Mesenchymal stem cell (in vitro differentiated cells and primary cell): ENCODE measurements around the gene SH3GLB2.

Experiments used
- DNase-seq: peaks from one replicate; pipeline ENCODE4 v3.0.0-alpha.2; 2013
- H2AFZ ChIP-seq: one replicate; pipeline ENCODE4 v1.6.1; 2013; ENCODE audit warnings: low read depth, mild to moderate bottlenecking, control low read depth, inconsistent platforms, low read length, moderate library complexity
- H2AK5ac ChIP-seq: 2 replicates; pipeline ENCODE4 v1.6.1; 2013; ENCODE audit warnings: low read length, moderate library complexity, mild to moderate bottlenecking, inconsistent platforms; ENCODE audit not compliant: severe bottlenecking
- H2BK120ac ChIP-seq: one replicate; pipeline ENCODE4 v1.6.1; 2013; ENCODE audit warnings: low read depth, mild to moderate bottlenecking, inconsistent platforms, low read length, moderate library complexity
- H2BK12ac ChIP-seq, 2 experiments: one replicate each; pipeline ENCODE4 v1.6.1; 2013; ENCODE audit warnings: inconsistent platforms in 2 of 2, low read length in 2 of 2, mild to moderate bottlenecking in 2 of 2, moderate library complexity in 2 of 2, control low read depth in 1 of 2
- H2BK15ac ChIP-seq: one replicate; pipeline ENCODE4 v1.6.1; 2013; ENCODE audit warnings: mild to moderate bottlenecking, low read depth, inconsistent platforms; ENCODE audit not compliant: poor library complexity, severe bottlenecking
- H2BK5ac ChIP-seq: 2 replicates; pipeline ENCODE4 v1.6.1; 2013; ENCODE audit warnings: low read depth, mild to moderate bottlenecking, low read length, control low read depth, inconsistent platforms; ENCODE audit not compliant: poor library complexity, severe bottlenecking
- H3K14ac ChIP-seq, 2 experiments: one replicate each; pipeline ENCODE4 v1.6.1; 2013; ENCODE audit warnings: inconsistent platforms in 2 of 2, low read length in 2 of 2, control low read depth in 1 of 2, mild to moderate bottlenecking in 1 of 2, moderate library complexity in 1 of 2
- H3K18ac ChIP-seq, 2 experiments: one replicate each; pipeline ENCODE4 v1.6.1; 2013; ENCODE audit warnings: inconsistent platforms in 2 of 2, low read length in 2 of 2, control low read depth in 1 of 2, low read depth in 1 of 2, mild to moderate bottlenecking in 1 of 2
- H3K23ac ChIP-seq, 2 experiments: one replicate each; pipeline ENCODE4 v1.6.1; 2013; ENCODE audit warnings: inconsistent platforms in 2 of 2, low read length in 2 of 2, mild to moderate bottlenecking in 2 of 2, moderate library complexity in 2 of 2, control low read depth in 1 of 2
- H3K27ac ChIP-seq: 2 replicates; pipeline ENCODE4 v1.5.1; 2013; ENCODE audit warnings: mild to moderate bottlenecking, moderate library complexity, low read length, control low read depth, inconsistent platforms; ENCODE audit not compliant: poor library complexity, severe bottlenecking
- H3K27me3 ChIP-seq, 2 experiments: 2 replicates each; pipeline versions ENCODE4 v1.6.1 to v1.7.0; 2013; ENCODE audit warnings: low read length in 2 of 2, mild to moderate bottlenecking in 2 of 2, moderate library complexity in 2 of 2, control low read depth in 1 of 2, inconsistent platforms in 1 of 2; ENCODE audit not compliant: control insufficient read depth in 1 of 2, insufficient read depth in 1 of 2
- H3K36me3 ChIP-seq, 2 experiments: 2 replicates each; pipeline versions ENCODE4 v1.6.1 to v1.7.0; 2013; ENCODE audit warnings: low read length in 2 of 2, control low read depth in 1 of 2, inconsistent platforms in 1 of 2, low read depth in 1 of 2, mild to moderate bottlenecking in 1 of 2; ENCODE audit not compliant: insufficient read depth in 2 of 2, control insufficient read depth in 1 of 2
- H3K4ac ChIP-seq, 2 experiments: one replicate each; pipeline ENCODE4 v1.6.1; 2013; ENCODE audit warnings: inconsistent platforms in 2 of 2, low read length in 2 of 2, mild to moderate bottlenecking in 2 of 2, moderate library complexity in 2 of 2, control low read depth in 1 of 2, low read depth in 1 of 2
- H3K4me1 ChIP-seq: 2 replicates; pipeline ENCODE4 v1.6.1; 2013; ENCODE audit warnings: low read depth, low read length, control low read depth; ENCODE audit not compliant: control insufficient read depth, insufficient read depth
- H3K4me2 ChIP-seq: 2 replicates; pipeline ENCODE4 v1.6.1; 2013; ENCODE audit warnings: low read length, mild to moderate bottlenecking, inconsistent platforms; ENCODE audit not compliant: poor library complexity, severe bottlenecking
- H3K4me3 ChIP-seq, 2 experiments: 2 replicates each; pipeline versions ENCODE4 v1.5.1 to v1.7.0; 2013; ENCODE audit warnings: low read length in 2 of 2, mild to moderate bottlenecking in 2 of 2, control low read depth in 1 of 2, low read depth in 1 of 2; ENCODE audit not compliant: insufficient read depth in 1 of 2
- H3K79me1 ChIP-seq: replicated peaks from 2 replicates; pipeline ENCODE4 v1.6.1; 2013; ENCODE audit warnings: mild to moderate bottlenecking, control low read depth, low read length, inconsistent platforms; ENCODE audit not compliant: poor library complexity, severe bottlenecking
- H3K9ac ChIP-seq: 2 replicates; pipeline ENCODE4 v1.7.0; 2013; ENCODE audit warnings: mild to moderate bottlenecking, low read length, moderate library complexity
- H3K9me3 ChIP-seq: 2 replicates; pipeline ENCODE4 v1.7.0; 2013; ENCODE audit warnings: mild to moderate bottlenecking, low read length; ENCODE audit not compliant: control insufficient read depth
- H4K8ac ChIP-seq: one replicate; pipeline ENCODE4 v1.6.1; 2013; ENCODE audit warnings: inconsistent platforms, mild to moderate bottlenecking, low read length, moderate library complexity
- H4K91ac ChIP-seq: one replicate; pipeline ENCODE4 v1.6.1; 2013; ENCODE audit warnings: mild to moderate bottlenecking, low read length, inconsistent platforms
- WGBS: methylation state at CpG from one replicate; pipeline ENCODE4 v1.1.7; 2013; ENCODE audit warnings: mixed read lengths; 5-methylcytosine and 5-hydroxymethylcytosine counted together

SH3GLB2 gene

DNA sequence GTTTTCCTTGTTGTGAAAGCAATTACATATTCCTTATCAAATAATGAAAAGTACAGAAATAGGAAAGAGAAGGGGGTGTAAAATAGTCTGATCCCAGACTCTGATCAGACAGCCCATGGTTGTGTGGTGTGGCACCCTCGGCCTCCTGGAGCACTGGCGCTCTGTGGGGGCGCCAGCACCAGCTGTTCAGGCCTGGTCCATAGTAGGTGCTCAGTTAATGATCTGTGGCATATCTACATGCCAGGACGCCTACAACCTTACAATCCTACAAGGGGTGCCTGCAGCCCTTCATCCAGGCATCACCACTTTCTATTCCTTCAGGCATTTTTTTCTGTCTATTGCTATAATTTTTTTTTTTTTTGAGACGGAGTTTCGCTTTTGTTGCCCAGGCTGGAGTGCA, 24.9 kb upstream of the SH3GLB2 start:
- Histone ChIP-seq H3K36me3 (peaks cover 34 to 50% of the 10 kb centered on the region in 2 experiments), H2BK15ac (no peak overlapping the region), H2BK5ac (no peak overlapping the region), H2BK120ac (no peak overlapping the region), H3K4me3 (no peak overlapping the region), H3K79me1 (no peaks in the 10 kb centered on the region), H3K27me3 (no peaks in the 10 kb centered on the region), H3K4me1 (peaks cover 3% of the 10 kb centered on the region), H3K23ac (no peak overlapping the region), H3K18ac (no peak overlapping the region), H2AFZ (no peak overlapping the region), H3K4me2 (no peak overlapping the region), H4K8ac (no peak overlapping the region), H2BK12ac (no peak overlapping the region), H3K27ac (no peak overlapping the region), H3K14ac (no peak overlapping the region), H3K9me3 (no peaks in the 10 kb centered on the region), H2AK5ac (no peak overlapping the region), H3K9ac (no peak overlapping the region), H4K91ac (no peak overlapping the region), H3K4ac (no peak overlapping the region)
- no peak for DNase-seq
- 92% methylated on average over 6 of the region's 6 CpGs for WGBS

DNA sequence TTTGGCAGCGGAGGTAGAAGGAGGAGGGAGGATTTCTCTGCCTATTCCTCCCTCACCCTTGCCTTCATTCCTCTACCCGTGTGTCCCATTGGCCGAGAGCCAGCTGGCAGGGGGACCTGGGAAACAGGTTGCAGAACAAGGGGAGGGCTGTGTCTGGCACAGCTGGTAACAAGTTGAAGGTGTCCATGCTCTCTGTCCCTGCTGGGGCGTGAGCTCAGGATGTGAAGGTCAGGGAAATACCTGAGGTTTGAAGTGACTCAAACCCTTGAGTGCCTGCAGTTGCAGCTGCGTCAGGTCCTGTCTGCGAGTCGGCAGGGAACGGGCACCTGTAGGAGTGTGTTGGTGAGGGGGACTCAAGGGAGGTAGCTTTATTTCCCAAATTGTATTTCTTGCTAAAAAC, 24.5 kb upstream of the SH3GLB2 start:
- no peak overlapping the region for H4K8ac ChIP-seq
- no peak overlapping the region for H2AK5ac ChIP-seq
- no peak overlapping the region for H3K18ac ChIP-seq
- H3K9me3 ChIP-seq: no peaks in the 10 kb centered on the region
- H4K91ac ChIP-seq: no peak overlapping the region
- DNase-seq: no peak
- H2BK120ac ChIP-seq: no peak overlapping the region
- H3K4me2 ChIP-seq: no peak overlapping the region
- H2BK15ac ChIP-seq: no peak overlapping the region
- H3K27ac ChIP-seq: no peak overlapping the region
- WGBS: 87% methylated on average over 5 of the region's 8 CpGs
- no peak overlapping the region for H3K9ac ChIP-seq
- no peaks in the 10 kb centered on the region for H3K79me1 ChIP-seq
- no peak overlapping the region for H2BK5ac ChIP-seq
- H2AFZ ChIP-seq: no peak overlapping the region
- no peak overlapping the region for H3K4ac ChIP-seq
- H3K4me3 ChIP-seq: no peak overlapping the region
- no peak overlapping the region for H3K14ac ChIP-seq
- H3K36me3 ChIP-seq: peaks cover 38 to 49% of the 10 kb centered on the region in 2 experiments
- H3K23ac ChIP-seq: no peak overlapping the region
- peaks cover 3% of the 10 kb centered on the region for H3K4me1 ChIP-seq
- H2BK12ac ChIP-seq: no peak overlapping the region
- no peaks in the 10 kb centered on the region for H3K27me3 ChIP-seq

DNA sequence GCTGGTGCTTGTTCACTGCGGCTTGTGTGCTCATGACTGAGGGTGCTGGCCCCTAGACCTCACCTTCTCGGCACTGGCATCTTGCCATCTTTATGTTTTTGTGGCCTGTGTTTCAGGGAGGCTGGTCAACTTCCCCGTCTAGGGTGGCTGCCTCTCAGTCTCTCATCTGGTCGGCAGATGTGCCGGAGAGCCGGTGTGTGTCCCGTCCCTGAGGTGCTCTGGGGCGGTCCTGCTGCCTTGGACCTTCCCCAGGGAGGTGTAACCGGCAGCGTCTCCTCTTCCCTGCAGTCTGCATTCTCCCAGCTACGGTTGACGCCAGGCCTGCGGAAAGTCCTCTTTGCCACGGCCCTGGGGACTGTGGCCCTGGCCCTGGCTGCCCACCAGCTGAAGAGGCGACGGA, 13.9 kb upstream of the SH3GLB2 start:
- no peak overlapping the region for H3K14ac ChIP-seq
- no peaks in the 10 kb centered on the region for H3K27me3 ChIP-seq
- peaks cover 35% of the 10 kb centered on the region for H3K79me1 ChIP-seq
- DNase-seq: no peak
- H3K4me2 ChIP-seq: no peak overlapping the region
- peaks cover 15% of the 10 kb centered on the region for H3K4me1 ChIP-seq
- no peak overlapping the region for H2AK5ac ChIP-seq
- H3K9ac ChIP-seq: no peak overlapping the region
- no peak overlapping the region for H2BK5ac ChIP-seq
- H3K23ac ChIP-seq: no peak overlapping the region
- no peak overlapping the region for H2BK12ac ChIP-seq
- no peak overlapping the region for H4K91ac ChIP-seq
- H2BK120ac ChIP-seq: no peak overlapping the region
- no peak overlapping the region for H3K27ac ChIP-seq
- WGBS: 96% methylated on average over 16 of the region's 16 CpGs
- H4K8ac ChIP-seq: no peak overlapping the region
- no peak overlapping the region for H3K4ac ChIP-seq
- no peak overlapping the region for H2BK15ac ChIP-seq
- H3K36me3 ChIP-seq: peaks cover 35 to 52% of the 10 kb centered on the region in 2 experiments
- no peak overlapping the region for H3K18ac ChIP-seq
- H3K4me3 ChIP-seq: no peak overlapping the region
- no peaks in the 10 kb centered on the region for H3K9me3 ChIP-seq
- no peak overlapping the region for H2AFZ ChIP-seq

DNA sequence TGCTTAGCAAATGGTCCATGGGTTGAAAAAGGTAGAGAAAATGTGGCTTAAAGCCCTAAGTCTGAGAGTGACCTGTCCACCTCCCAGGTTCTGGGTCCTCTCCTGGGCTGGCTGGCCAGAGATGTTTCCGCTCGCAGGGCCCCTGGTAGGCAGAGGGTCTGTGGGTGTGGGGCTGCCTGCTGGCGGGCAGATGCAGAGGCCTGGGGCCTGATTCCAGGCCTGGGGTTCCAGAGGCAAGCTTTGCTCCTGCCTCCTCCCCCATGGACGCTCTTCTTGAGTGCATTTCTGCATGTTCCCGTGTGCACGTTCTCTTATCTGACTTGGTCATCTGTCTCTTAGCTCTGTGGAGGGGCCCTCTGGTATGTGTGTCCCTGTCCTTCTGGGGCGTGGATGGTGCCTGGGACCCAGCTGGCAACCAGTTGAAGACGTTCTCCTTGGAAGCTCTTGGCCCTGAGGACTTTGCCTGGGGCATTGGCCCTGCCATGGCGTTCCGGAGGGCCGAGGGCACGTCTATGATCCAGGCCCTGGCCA, 12.0 kb upstream of the SH3GLB2 start:
- H3K9me3 ChIP-seq: no peaks in the 10 kb centered on the region
- H2AK5ac ChIP-seq: no peak overlapping the region
- no peak overlapping the region for H3K18ac ChIP-seq
- no peak overlapping the region for H3K14ac ChIP-seq
- H2BK15ac ChIP-seq: no peak overlapping the region
- peaks cover 28 to 43% of the 10 kb centered on the region in 2 experiments for H3K36me3 ChIP-seq
- no peak overlapping the region for H4K8ac ChIP-seq
- H3K4me2 ChIP-seq: no peak overlapping the region
- DNase-seq: no peak
- H4K91ac ChIP-seq: no peak overlapping the region
- H3K4ac ChIP-seq: no peak overlapping the region
- no peak overlapping the region for H3K4me3 ChIP-seq
- H3K4me1 ChIP-seq: peaks cover 17% of the 10 kb centered on the region
- H3K27me3 ChIP-seq: no peaks in the 10 kb centered on the region
- no peak overlapping the region for H3K23ac ChIP-seq
- H2BK12ac ChIP-seq: no peak overlapping the region
- H2BK120ac ChIP-seq: no peak overlapping the region
- peaks cover 34% of the 10 kb centered on the region for H3K79me1 ChIP-seq
- H2AFZ ChIP-seq: no peak overlapping the region
- H2BK5ac ChIP-seq: no peak overlapping the region
- H3K9ac ChIP-seq: no peak overlapping the region
- WGBS: 92% methylated on average over 12 of the region's 12 CpGs
- H3K27ac ChIP-seq: no peak overlapping the region
